K562 (cell line): ENCODE results near the gene ADORA3. TPM values are rescaled to one million over a fixed set of nuclear protein-coding genes. Genes with fewer than 3 reads are reported as not detected.

ENCODE experiments used
- ATAC-seq: fragments of 200-7000 bp; cut with Tn5 transposase; 3 replicates; pipeline ENCODE4 v1.9.1; 2020; ENCODE audit warnings: moderate library complexity
- BruUV-seq: library from RNA; stranded (reverse); fragments of 400-500 nt; replicated peaks from 2 replicates; lab custom pipeline; 2021; lab: Mats Ljungman, UMichigan
- CTCF ChIA-PET: fragments of 300-600 bp; formaldehyde crosslinking; extraction: SDS; loops from one replicate; lab custom pipeline; 2021; ENCODE audit warnings: low intra/inter-chr PET ratio; lab: Yijun Ruan, JAX
- POLR2A ChIA-PET: fragments of 300-600, 350-650 bp; sonication (Branson Sonifier 250); formaldehyde crosslinking; extraction: SDS; loops from one replicate; lab custom pipeline; 2021; ENCODE audit warnings: antibody characterized with exemption, inconsistent platforms; lab: Yijun Ruan, JAX
- DNase-seq, 4 experiments: peaks; one replicate each; pipeline versions ENCODE4 v3.0.0 to v3.0.0-alpha.2; 2011 to 2018; ENCODE audit warnings: low spot score in 3 of 4, mixed read lengths in 3 of 4; ENCODE audit errors: extremely low read depth in 1 of 4
- FAIRE-seq: peaks from 2 replicates; lab custom pipeline; 2011; peaks lifted over from hg19 to GRCh38; lab: Jason Lieb, UNC
- H2AFZ ChIP-seq: 2 replicates; pipeline ENCODE4 v1.6.0; 2011; ENCODE audit warnings: low read depth, low read length, control low read depth, inconsistent platforms
- H3K27ac ChIP-seq: fragments of 200-600 bp; 3 replicates; pipeline ENCODE4 v1.8.0; 2011; ENCODE audit warnings: low read depth, mild to moderate bottlenecking, control low read depth, inconsistent platforms, low read length, moderate library complexity, mixed read lengths; ENCODE audit errors: extremely low read depth
- H3K27me3 ChIP-seq, 2 experiments: fragments of 300-600 bp in 1 of 2; 2 replicates in 1 of 2; 3 replicates in 1 of 2; pipeline versions ENCODE4 v1.6.0 to v1.8.0; 2011; ENCODE audit warnings: inconsistent platforms in 2 of 2, low read length in 2 of 2, mild to moderate bottlenecking in 1 of 2, mixed read lengths in 1 of 2, moderate library complexity in 1 of 2; ENCODE audit not compliant: control insufficient read depth in 2 of 2, insufficient read depth in 2 of 2
- H3K36me3 ChIP-seq: fragments of 300-600 bp; 3 replicates; pipeline ENCODE4 v1.8.0; 2011; ENCODE audit warnings: mild to moderate bottlenecking, low read length, inconsistent platforms; ENCODE audit not compliant: control insufficient read depth, insufficient read depth
- H3K4me1 ChIP-seq, 2 experiments: fragments of 200-600 bp in 1 of 2; replicated peaks in 1 of 2; 2 replicates in 1 of 2; 3 replicates in 1 of 2; pipeline versions ENCODE4 v1.5.1 to v1.8.0; 2011; ENCODE audit warnings: inconsistent platforms in 2 of 2, low read length in 2 of 2, mild to moderate bottlenecking in 1 of 2, mixed read lengths in 1 of 2, moderate library complexity in 1 of 2; ENCODE audit not compliant: control insufficient read depth in 2 of 2, insufficient read depth in 2 of 2
- H3K4me2 ChIP-seq: 2 replicates; pipeline ENCODE4 v1.6.1; 2011; ENCODE audit warnings: low read length, control low read depth, inconsistent platforms, mixed read lengths; ENCODE audit not compliant: insufficient read depth
- H3K4me3 ChIP-seq: fragments of 200-600 bp; sonication (generic), shearing (Covaris generic); 2 replicates; pipeline ENCODE4 v1.5.1; 2016; ENCODE audit warnings: control low read depth, inconsistent platforms
- H3K79me2 ChIP-seq: fragments of 200-600 bp; 3 replicates; pipeline ENCODE4 v1.8.0; 2011; ENCODE audit warnings: low read length, inconsistent platforms; ENCODE audit not compliant: control insufficient read depth, insufficient read depth
- H3K9ac ChIP-seq, 2 experiments: 2 replicates each; pipeline versions ENCODE4 v1.6.0 to v1.6.1; 2011; ENCODE audit warnings: low read depth in 2 of 2, low read length in 2 of 2, control low read depth in 1 of 2, inconsistent platforms in 1 of 2, mild to moderate bottlenecking in 1 of 2, mixed read lengths in 1 of 2; ENCODE audit not compliant: insufficient read depth in 1 of 2
- H3K9me1 ChIP-seq: one replicate; pipeline ENCODE4 v1.6.0; 2011; ENCODE audit warnings: inconsistent platforms, mild to moderate bottlenecking, low read length, moderate library complexity; ENCODE audit not compliant: control insufficient read depth, insufficient read depth
- H3K9me3 ChIP-seq: replicated peaks from 2 replicates; pipeline ENCODE4 v1.5.1; 2011; ENCODE audit warnings: low read depth, low read length, inconsistent platforms; ENCODE audit not compliant: control insufficient read depth, insufficient read depth
- H4K20me1 ChIP-seq: replicated peaks from 2 replicates; pipeline ENCODE4 v1.6.1; 2011; ENCODE audit warnings: low read length, inconsistent platforms, mixed read lengths; ENCODE audit not compliant: control insufficient read depth, insufficient read depth
- MEF2A ChIP-seq: IDR thresholded peaks from 2 replicates; pipeline ENCODE4 v1.6.1; 2011; ENCODE audit warnings: low read depth, mild to moderate bottlenecking, low read length, moderate library complexity; ENCODE audit not compliant: control insufficient read depth
- RBFOX2 ChIP-seq: fragments of 200-400 bp; formaldehyde crosslinking; IDR thresholded peaks from 2 replicates; pipeline ENCODE4 v1.6.1; 2017; ENCODE audit warnings: low read depth, mild to moderate bottlenecking, low read length, moderate library complexity
- ZNF23 ChIP-seq: fragments of 250-450 bp; sonication (Bioruptor Pico); IDR thresholded peaks from 2 replicates; pipeline ENCODE4 v1.4.0; 2020; ENCODE audit warnings: mild to moderate bottlenecking
- WGBS: fragments of 100-300 bp; shearing (Covaris generic); methylation state at CpG from one replicate; pipeline ENCODE4 v1.1.6; 2016; ENCODE audit warnings: low coverage, mixed read lengths; ENCODE audit not compliant: insufficient coverage; ENCODE audit errors: missing lambda C conversion rate; 5-methylcytosine and 5-hydroxymethylcytosine counted together
- in situ Hi-C: fragments of 300-500 bp; cut with MboI; formaldehyde crosslinking; loops from 4 replicates; pipeline ENCODE4 v1.15.0; 2018; ENCODE audit warnings: inconsistent platforms, mixed read lengths
- intact Hi-C: fragments of 100-400 bp; cut with micrococcal nuclease; formaldehyde crosslinking; loops from 2 replicates; pipeline ENCODE4 v1.14.2; 2022
- polyA plus RNA-seq, 8 experiments: library from polyadenylated mRNA; depleted of rRNA in 4 of 8; stranded (reverse) in 5 of 8; unstranded in 3 of 8; fragments of >200 nt; fragmentation: Nextera tagmentation in 2 of 8; fragmentation: Illumina TruSeq in 1 of 8; extraction: Ambion mirVana in 2 of 8; extraction: Trizol in 1 of 8; gene quantifications; 2 replicates each; pipeline versions ENCODE4 v1.2.1 to v1.2.3, GENCODE V29; 2011 to 2014; ENCODE audit warnings: inconsistent platforms in 1 of 8, missing spikeins in 1 of 8
- total RNA-seq, 7 experiments: library from RNA; depleted of rRNA in 6 of 7; stranded (reverse); fragments of >200 nt in 6 of 7; fragmentation: Illumina TruSeq in 2 of 7; extraction: Trizol in 2 of 7; gene quantifications; 2 replicates each; pipeline versions ENCODE4 v1.2.1 to v1.2.3, GENCODE V29; 2011 to 2021; ENCODE audit warnings: low replicate concordance in 1 of 7
- TF ChIP-seq, protein P1 (sequence below): fragments of 200-600 bp; sonication (generic); IDR thresholded peaks from one replicate; pipeline ENCODE4 v1.6.1; 2012; ENCODE audit warnings: mild to moderate bottlenecking, low read depth, low read length, inconsistent platforms

Gene ADORA3
- total and polyA plus RNA-seq, 9 of the 15 experiments (the other 6 are each of a cell fraction or from before 2014, with no cell fraction given): 0.09 to 0.35 (median 0.16) TPM; not detected in 3

DNA sequence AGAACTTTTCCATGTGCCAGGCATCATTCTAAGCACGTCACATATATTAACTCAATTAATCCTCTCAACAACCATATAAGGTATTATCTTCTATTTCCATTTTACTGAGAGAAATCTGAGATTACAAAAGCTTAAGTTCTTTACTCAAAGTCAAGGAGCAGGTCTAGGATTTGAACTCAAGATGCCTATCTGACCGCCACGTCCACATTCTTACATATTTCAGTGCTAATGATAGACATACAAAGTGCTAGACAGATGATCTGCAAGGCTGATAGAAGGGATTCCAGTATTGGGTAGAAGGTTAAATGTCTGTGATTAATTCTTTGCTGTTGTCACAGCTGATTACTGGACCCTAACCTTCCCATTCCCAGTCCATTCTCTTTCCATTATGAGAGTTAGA is 49.7 kb downstream of the ADORA3 start:
- no peaks in the 10 kb centered on the region for H3K9me1 ChIP-seq
- ChIA-PET CTCF (no interaction called here), POLR2A (interaction anchor here (0.6 to 4.8 kb wide), 7 partner anchors 9 to 265 kb away, joined by 3 to 30 read pairs (median 3); no protein-coding TSS in a partner anchor)
- WGBS: 80% methylated on average over 3 of the region's 3 CpGs
- no peak overlapping the region for H3K27ac ChIP-seq
- H3K79me2 ChIP-seq: peaks cover 83% of the 10 kb centered on the region
- intact Hi-C loops (no loop called here), in situ Hi-C loops (no loop called here)
- no peak overlapping the region for H2AFZ ChIP-seq
- BruUV-seq: no TSS peak
- no peaks in the 10 kb centered on the region for H4K20me1 ChIP-seq
- DNase-seq (no peak), FAIRE-seq (no peak), ATAC-seq (no peak)
- peaks cover 7 to 13% of the 10 kb centered on the region in 2 experiments for H3K4me1 ChIP-seq
- no peak overlapping the region for H3K9ac ChIP-seq
- H3K4me3 ChIP-seq: no peak overlapping the region
- peaks cover 88% of the 10 kb centered on the region for H3K36me3 ChIP-seq
- H3K27me3 ChIP-seq: no peaks in the 10 kb centered on the region
- no peaks in the 10 kb centered on the region for H3K9me3 ChIP-seq
- no peak overlapping the region for H3K4me2 ChIP-seq
- TF ChIP-seq, protein P1, sequence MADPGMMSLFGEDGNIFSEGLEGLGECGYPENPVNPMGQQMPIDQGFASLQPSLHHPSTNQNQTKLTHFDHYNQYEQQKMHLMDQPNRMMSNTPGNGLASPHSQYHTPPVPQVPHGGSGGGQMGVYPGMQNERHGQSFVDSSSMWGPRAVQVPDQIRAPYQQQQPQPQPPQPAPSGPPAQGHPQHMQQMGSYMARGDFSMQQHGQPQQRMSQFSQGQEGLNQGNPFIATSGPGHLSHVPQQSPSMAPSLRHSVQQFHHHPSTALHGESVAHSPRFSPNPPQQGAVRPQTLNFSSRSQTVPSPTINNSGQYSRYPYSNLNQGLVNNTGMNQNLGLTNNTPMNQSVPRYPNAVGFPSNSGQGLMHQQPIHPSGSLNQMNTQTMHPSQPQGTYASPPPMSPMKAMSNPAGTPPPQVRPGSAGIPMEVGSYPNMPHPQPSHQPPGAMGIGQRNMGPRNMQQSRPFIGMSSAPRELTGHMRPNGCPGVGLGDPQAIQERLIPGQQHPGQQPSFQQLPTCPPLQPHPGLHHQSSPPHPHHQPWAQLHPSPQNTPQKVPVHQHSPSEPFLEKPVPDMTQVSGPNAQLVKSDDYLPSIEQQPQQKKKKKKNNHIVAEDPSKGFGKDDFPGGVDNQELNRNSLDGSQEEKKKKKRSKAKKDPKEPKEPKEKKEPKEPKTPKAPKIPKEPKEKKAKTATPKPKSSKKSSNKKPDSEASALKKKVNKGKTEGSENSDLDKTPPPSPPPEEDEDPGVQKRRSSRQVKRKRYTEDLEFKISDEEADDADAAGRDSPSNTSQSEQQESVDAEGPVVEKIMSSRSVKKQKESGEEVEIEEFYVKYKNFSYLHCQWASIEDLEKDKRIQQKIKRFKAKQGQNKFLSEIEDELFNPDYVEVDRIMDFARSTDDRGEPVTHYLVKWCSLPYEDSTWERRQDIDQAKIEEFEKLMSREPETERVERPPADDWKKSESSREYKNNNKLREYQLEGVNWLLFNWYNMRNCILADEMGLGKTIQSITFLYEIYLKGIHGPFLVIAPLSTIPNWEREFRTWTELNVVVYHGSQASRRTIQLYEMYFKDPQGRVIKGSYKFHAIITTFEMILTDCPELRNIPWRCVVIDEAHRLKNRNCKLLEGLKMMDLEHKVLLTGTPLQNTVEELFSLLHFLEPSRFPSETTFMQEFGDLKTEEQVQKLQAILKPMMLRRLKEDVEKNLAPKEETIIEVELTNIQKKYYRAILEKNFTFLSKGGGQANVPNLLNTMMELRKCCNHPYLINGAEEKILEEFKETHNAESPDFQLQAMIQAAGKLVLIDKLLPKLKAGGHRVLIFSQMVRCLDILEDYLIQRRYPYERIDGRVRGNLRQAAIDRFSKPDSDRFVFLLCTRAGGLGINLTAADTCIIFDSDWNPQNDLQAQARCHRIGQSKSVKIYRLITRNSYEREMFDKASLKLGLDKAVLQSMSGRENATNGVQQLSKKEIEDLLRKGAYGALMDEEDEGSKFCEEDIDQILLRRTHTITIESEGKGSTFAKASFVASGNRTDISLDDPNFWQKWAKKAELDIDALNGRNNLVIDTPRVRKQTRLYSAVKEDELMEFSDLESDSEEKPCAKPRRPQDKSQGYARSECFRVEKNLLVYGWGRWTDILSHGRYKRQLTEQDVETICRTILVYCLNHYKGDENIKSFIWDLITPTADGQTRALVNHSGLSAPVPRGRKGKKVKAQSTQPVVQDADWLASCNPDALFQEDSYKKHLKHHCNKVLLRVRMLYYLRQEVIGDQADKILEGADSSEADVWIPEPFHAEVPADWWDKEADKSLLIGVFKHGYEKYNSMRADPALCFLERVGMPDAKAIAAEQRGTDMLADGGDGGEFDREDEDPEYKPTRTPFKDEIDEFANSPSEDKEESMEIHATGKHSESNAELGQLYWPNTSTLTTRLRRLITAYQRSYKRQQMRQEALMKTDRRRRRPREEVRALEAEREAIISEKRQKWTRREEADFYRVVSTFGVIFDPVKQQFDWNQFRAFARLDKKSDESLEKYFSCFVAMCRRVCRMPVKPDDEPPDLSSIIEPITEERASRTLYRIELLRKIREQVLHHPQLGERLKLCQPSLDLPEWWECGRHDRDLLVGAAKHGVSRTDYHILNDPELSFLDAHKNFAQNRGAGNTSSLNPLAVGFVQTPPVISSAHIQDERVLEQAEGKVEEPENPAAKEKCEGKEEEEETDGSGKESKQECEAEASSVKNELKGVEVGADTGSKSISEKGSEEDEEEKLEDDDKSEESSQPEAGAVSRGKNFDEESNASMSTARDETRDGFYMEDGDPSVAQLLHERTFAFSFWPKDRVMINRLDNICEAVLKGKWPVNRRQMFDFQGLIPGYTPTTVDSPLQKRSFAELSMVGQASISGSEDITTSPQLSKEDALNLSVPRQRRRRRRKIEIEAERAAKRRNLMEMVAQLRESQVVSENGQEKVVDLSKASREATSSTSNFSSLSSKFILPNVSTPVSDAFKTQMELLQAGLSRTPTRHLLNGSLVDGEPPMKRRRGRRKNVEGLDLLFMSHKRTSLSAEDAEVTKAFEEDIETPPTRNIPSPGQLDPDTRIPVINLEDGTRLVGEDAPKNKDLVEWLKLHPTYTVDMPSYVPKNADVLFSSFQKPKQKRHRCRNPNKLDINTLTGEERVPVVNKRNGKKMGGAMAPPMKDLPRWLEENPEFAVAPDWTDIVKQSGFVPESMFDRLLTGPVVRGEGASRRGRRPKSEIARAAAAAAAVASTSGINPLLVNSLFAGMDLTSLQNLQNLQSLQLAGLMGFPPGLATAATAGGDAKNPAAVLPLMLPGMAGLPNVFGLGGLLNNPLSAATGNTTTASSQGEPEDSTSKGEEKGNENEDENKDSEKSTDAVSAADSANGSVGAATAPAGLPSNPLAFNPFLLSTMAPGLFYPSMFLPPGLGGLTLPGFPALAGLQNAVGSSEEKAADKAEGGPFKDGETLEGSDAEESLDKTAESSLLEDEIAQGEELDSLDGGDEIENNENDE: no peak
- TF ChIP-seq RBFOX2 (0 out of 2 replicates have a peak, but pooled peaks have one; percentile 30), ZNF23 (no peak), MEF2A (no peak)
